Heart left ventricle (tissue), 13 donors: ENCODE measurements around the gene RAP2C.

ENCODE experiments used
- POLR2A ChIP-seq, 2 donors: fragments of 450-650 bp; IDR thresholded peaks; one replicate each; pipeline ENCODE4 v1.6.1; 2017; ENCODE audit warnings: antibody characterized with exemption in 2 of 2, mild to moderate bottlenecking in 2 of 2, moderate library complexity in 2 of 2
- TF ChIP-seq, protein P1 (sequence below), 12 donors: fragments of 200-600 bp; sonication (generic) in 4 of 12; IDR thresholded peaks; one replicate each; pipeline versions ENCODE4 v1.5.0 to v1.8.0; 2018 to 2022; ENCODE audit warnings: antibody characterized with exemption in 12 of 12, mild to moderate bottlenecking in 5 of 12
- donor health status: ischemic (EF 13 %, LVEDD 7.1; RV severe dilation, severe dysfunction).
- donor health status: DM: no; HTN: yes; CAD: no.
- donor health status: DM: no; HTN: no; CAD: no.
- donor health status: ischemic (EF 25% LVEDD 6.9; RV normal size, moderate dysfunction).
- donor health status: ischemic (EF 25% LVEDD 5.7; RV mildly dilated, moderate dysfunction).
- donor health status: ischemic (EF 35%, LVEDD 5.7; RV mildly dilated, moderate dysfunction).
- donor health status: nonischemic (EF 11% LVEDD 7.7; RV severe dilation, severe dysfunction).
- donor health status: DM: yes; HTN: yes; CAD: no.
- donor health status: PGD.
- donor health status: ischemic (EF 29% LVEDD 5.4; RV normal size, mild dysfunction).
- donor health status: nonischemic (EF 23%, LVEDD 6.1; RV moderate dilation, normal function).

GRCh38 chrX:132206259-132206658, 13.0 kb downstream of the RAP2C start:
- TF ChIP-seq POLR2A (IDR thresholded peaks at IDR 0.05): no peak
- TF ChIP-seq, protein P1, sequence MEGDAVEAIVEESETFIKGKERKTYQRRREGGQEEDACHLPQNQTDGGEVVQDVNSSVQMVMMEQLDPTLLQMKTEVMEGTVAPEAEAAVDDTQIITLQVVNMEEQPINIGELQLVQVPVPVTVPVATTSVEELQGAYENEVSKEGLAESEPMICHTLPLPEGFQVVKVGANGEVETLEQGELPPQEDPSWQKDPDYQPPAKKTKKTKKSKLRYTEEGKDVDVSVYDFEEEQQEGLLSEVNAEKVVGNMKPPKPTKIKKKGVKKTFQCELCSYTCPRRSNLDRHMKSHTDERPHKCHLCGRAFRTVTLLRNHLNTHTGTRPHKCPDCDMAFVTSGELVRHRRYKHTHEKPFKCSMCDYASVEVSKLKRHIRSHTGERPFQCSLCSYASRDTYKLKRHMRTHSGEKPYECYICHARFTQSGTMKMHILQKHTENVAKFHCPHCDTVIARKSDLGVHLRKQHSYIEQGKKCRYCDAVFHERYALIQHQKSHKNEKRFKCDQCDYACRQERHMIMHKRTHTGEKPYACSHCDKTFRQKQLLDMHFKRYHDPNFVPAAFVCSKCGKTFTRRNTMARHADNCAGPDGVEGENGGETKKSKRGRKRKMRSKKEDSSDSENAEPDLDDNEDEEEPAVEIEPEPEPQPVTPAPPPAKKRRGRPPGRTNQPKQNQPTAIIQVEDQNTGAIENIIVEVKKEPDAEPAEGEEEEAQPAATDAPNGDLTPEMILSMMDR (IDR thresholded peaks at IDR 0.05): no peak
